ENCODE measurements around the gene GATAD2B.

The GATAD2B gene

GRCh38 chr1:153958961-153959260 lies 36.1 kb upstream of the GATAD2B start:
- Histone ChIP-seq H3K9ac (ENCODE audit: low read depth, low read length) (peak overlapping the region; percentile 1; the same call in 1 of the 2 replicates), H3K9me3 (ENCODE audit: control insufficient read depth, insufficient read depth, low read length) (no peaks in the 10 kb centered on the region), H3K4me1 (ENCODE audit: insufficient read depth, low read length) (peaks cover 11% of the 10 kb centered on the region), H3K36me3 (ENCODE audit: insufficient read depth, low read length) (peaks cover 11% of the 10 kb centered on the region; the same call in 1 of the 2 replicates)

- no peaks in the 10 kb centered on the region for H3K9me3 ChIP-seq (ENCODE audit: control insufficient read depth, insufficient read depth, low read length)
- peaks cover 11% of the 10 kb centered on the region for H3K4me1 ChIP-seq (ENCODE audit: insufficient read depth, low read length)
- H3K36me3 ChIP-seq (ENCODE audit: insufficient read depth, low read length), result peaks cover 11% of the 10 kb centered on the region; the same call in 1 of the 2 replicates
- peak within 1 kb of the TSS; percentile 94 for H3K9ac ChIP-seq (ENCODE audit: low read depth, low read length)
These were observed 35.6 kb upstream of the GATAD2B start, which contains the start of gene CRTC2 for GRCh38 chr1:153958111-153958960. CRTC2 (minus strand) TSS chr1:153958612; CDS start chr1:153958497, 115 bp downstream.

GRCh38 chr1:153957744-153958110 lies 35.0 kb upstream of the GATAD2B start:
- Histone ChIP-seq H3K36me3 (ENCODE audit: insufficient read depth, low read length) (peaks cover 11% of the 10 kb centered on the region; the same call in 1 of the 2 replicates), H3K4me1 (ENCODE audit: insufficient read depth, low read length) (peaks cover 11% of the 10 kb centered on the region)

GRCh38 chr1:153956997-153957715 lies 34.4 kb upstream of the GATAD2B start:
- Histone ChIP-seq H3K36me3 (ENCODE audit: insufficient read depth, low read length) (peaks cover 11% of the 10 kb centered on the region), H3K4me1 (ENCODE audit: insufficient read depth, low read length) (peaks cover 11% of the 10 kb centered on the region), H3K9ac (ENCODE audit: low read depth, low read length) (peak overlapping the region; percentile 94), H3K9me3 (ENCODE audit: control insufficient read depth, insufficient read depth, low read length) (no peaks in the 10 kb centered on the region)

More at GRCh38 chr1:153957744-153958110, 35.0 kb upstream of the GATAD2B start:
- Histone ChIP-seq H3K9ac (ENCODE audit: low read depth, low read length) (peak overlapping the region; percentile 94), H3K9me3 (ENCODE audit: control insufficient read depth, insufficient read depth, low read length) (no peaks in the 10 kb centered on the region)

- Histone ChIP-seq H3K9me3 (ENCODE audit: control insufficient read depth, insufficient read depth, low read length) (no peaks in the 10 kb centered on the region), H3K9ac (ENCODE audit: low read depth, low read length) (no peak overlapping the region), H3K4me1 (ENCODE audit: insufficient read depth, low read length) (0 out of 2 replicates have a peak, but pooled peaks cover 3% of the 10 kb centered on the region), H3K36me3 (ENCODE audit: insufficient read depth, low read length) (peaks cover 6% of the 10 kb centered on the region)
These were observed 32.1 kb upstream of the GATAD2B start for GRCh38 chr1:153954826-153955225.

GRCh38 chr1:153953859-153954365 lies 31.1 kb upstream of the GATAD2B start:
- H3K9ac ChIP-seq (ENCODE audit: low read depth, low read length), result no peak overlapping the region
- H3K4me1 ChIP-seq (ENCODE audit: insufficient read depth, low read length), result 0 out of 2 replicates have a peak, but pooled peaks cover 2% of the 10 kb centered on the region

GRCh38 chr1:153951801-153952200 lies 29.0 kb upstream of the GATAD2B start:
- Histone ChIP-seq H3K36me3 (ENCODE audit: insufficient read depth, low read length) (peaks cover 8% of the 10 kb centered on the region), H3K9me3 (ENCODE audit: control insufficient read depth, insufficient read depth, low read length) (no peaks in the 10 kb centered on the region), H3K9ac (ENCODE audit: low read depth, low read length) (no peak overlapping the region), H3K4me1 (ENCODE audit: insufficient read depth, low read length) (no peaks in the 10 kb centered on the region)

More at GRCh38 chr1:153953859-153954365, 31.1 kb upstream of the GATAD2B start:
- no peaks in the 10 kb centered on the region for H3K9me3 ChIP-seq (ENCODE audit: control insufficient read depth, insufficient read depth, low read length)
- H3K36me3 ChIP-seq (ENCODE audit: insufficient read depth, low read length), result peaks cover 6% of the 10 kb centered on the region

GRCh38 chr1:153951183-153951582 lies 28.4 kb upstream of the GATAD2B start:
- H3K9me3 ChIP-seq (ENCODE audit: control insufficient read depth, insufficient read depth, low read length), result no peaks in the 10 kb centered on the region
- no peak overlapping the region for H3K9ac ChIP-seq (ENCODE audit: low read depth, low read length)
- H3K36me3 ChIP-seq (ENCODE audit: insufficient read depth, low read length), result peaks cover 8% of the 10 kb centered on the region
- no peaks in the 10 kb centered on the region for H3K4me1 ChIP-seq (ENCODE audit: insufficient read depth, low read length)

GRCh38 chr1:153946622-153947241 lies 24.0 kb upstream of the GATAD2B start, which contains the start of gene DENND4B:
DENND4B (minus strand) TSS chr1:153946718; CDS start chr1:153944374, 2,344 bp downstream.
- peaks cover 8% of the 10 kb centered on the region; the same call in 1 of the 2 replicates for H3K36me3 ChIP-seq (ENCODE audit: insufficient read depth, low read length)
- H3K9me3 ChIP-seq (ENCODE audit: control insufficient read depth, insufficient read depth, low read length), result no peaks in the 10 kb centered on the region
- H3K9ac ChIP-seq (ENCODE audit: low read depth, low read length), result peak within 1 kb of the TSS; percentile 56
- H3K4me1 ChIP-seq (ENCODE audit: insufficient read depth, low read length), result no peaks in the 10 kb centered on the region

GRCh38 chr1:153945795-153946621 lies 23.2 kb upstream of the GATAD2B start:
- H3K4me1 ChIP-seq (ENCODE audit: insufficient read depth, low read length), result no peaks in the 10 kb centered on the region
- peaks cover 9% of the 10 kb centered on the region for H3K36me3 ChIP-seq (ENCODE audit: insufficient read depth, low read length)
- no peaks in the 10 kb centered on the region for H3K9me3 ChIP-seq (ENCODE audit: control insufficient read depth, insufficient read depth, low read length)
- peak overlapping the region; percentile 56 for H3K9ac ChIP-seq (ENCODE audit: low read depth, low read length)

- Histone ChIP-seq H3K36me3 (ENCODE audit: insufficient read depth, low read length) (peaks cover 8% of the 10 kb centered on the region), H3K4me1 (ENCODE audit: insufficient read depth, low read length) (no peaks in the 10 kb centered on the region), H3K9me3 (ENCODE audit: control insufficient read depth, insufficient read depth, low read length) (no peaks in the 10 kb centered on the region), H3K9ac (ENCODE audit: low read depth, low read length) (peak overlapping the region; percentile 56)
These were observed 22.5 kb upstream of the GATAD2B start for GRCh38 chr1:153945131-153945794.

- peaks cover 10% of the 10 kb centered on the region for H3K36me3 ChIP-seq (ENCODE audit: insufficient read depth, low read length)
- H3K4me1 ChIP-seq (ENCODE audit: insufficient read depth, low read length), result no peaks in the 10 kb centered on the region
- H3K9me3 ChIP-seq (ENCODE audit: control insufficient read depth, insufficient read depth, low read length), result no peaks in the 10 kb centered on the region
- peak overlapping the region; percentile 56; the same call in 1 of the 2 replicates for H3K9ac ChIP-seq (ENCODE audit: low read depth, low read length)
These were observed 22.0 kb upstream of the GATAD2B start for GRCh38 chr1:153944827-153945117.
